Stimulated activated CD4-positive, alpha-beta T cell treated with anti-CD3 and anti-CD28 coated beads, Interleukin-4, amount 100 ng/mL, for 24 hours (primary cell): ENCODE results near the gene PLAGL2.
"Not testable (repeated sequence)": the region's sequence is repeated elsewhere in the genome, so short reads cannot be mapped to it uniquely, and the experiment has no call there.

Source experiments
- DNase-seq: peaks from one replicate; pipeline ENCODE4 v3.0.0-alpha.2; 2020

PLAGL2 gene

GRCh38 chr20:32207626-32208498 lies at the start of gene PLAGL2, which contains the start of gene POFUT1:
Gene PLAGL2, minus strand, starts transcription at chr20:32207743. Its CDS starts 5,565 bp downstream, at chr20:32202178.
Gene POFUT1, plus strand, starts transcription at chr20:32207880. Its CDS starts 62 bp downstream, at chr20:32207942.
- DNase-seq: peak; percentile 90

- DNase-seq: peak; percentile 89
Measured at GRCh38 chr20:32252189-32252588, 44.6 kb upstream of the PLAGL2 start.

GRCh38 chr20:32251470-32251869 lies 43.9 kb upstream of the PLAGL2 start:
- DNase-seq: no peak

GRCh38 chr20:32249030-32249738 lies 41.6 kb upstream of the PLAGL2 start:
- DNase-seq: peak; percentile 56

GRCh38 chr20:32248043-32248442 lies 40.5 kb upstream of the PLAGL2 start:
- DNase-seq: peak; percentile 16

- not testable (repeated sequence) for DNase-seq
Measured at GRCh38 chr20:32246208-32246607, 38.7 kb upstream of the PLAGL2 start.

GRCh38 chr20:32244959-32245358 lies 37.4 kb upstream of the PLAGL2 start:
- no peak for DNase-seq

GRCh38 chr20:32244150-32244823 lies 36.7 kb upstream of the PLAGL2 start:
- no peak for DNase-seq

GRCh38 chr20:32241807-32242206 lies 34.3 kb upstream of the PLAGL2 start:
- no peak for DNase-seq

- no peak for DNase-seq
Measured at GRCh38 chr20:32240205-32240604, 32.7 kb upstream of the PLAGL2 start.

GRCh38 chr20:32238483-32239425 lies 31.2 kb upstream of the PLAGL2 start:
- DNase-seq: no peak

- no peak for DNase-seq
Measured at GRCh38 chr20:32237419-32237818, 29.9 kb upstream of the PLAGL2 start.

GRCh38 chr20:32236819-32237218 lies 29.3 kb upstream of the PLAGL2 start:
- DNase-seq: no peak

GRCh38 chr20:32236048-32236533 lies 28.5 kb upstream of the PLAGL2 start:
- DNase-seq: no peak

GRCh38 chr20:32235331-32236047 lies 27.9 kb upstream of the PLAGL2 start:
- DNase-seq: no peak

GRCh38 chr20:32234135-32234808 lies 26.7 kb upstream of the PLAGL2 start:
- no peak for DNase-seq

- no peak for DNase-seq
Measured at GRCh38 chr20:32233286-32233685, 25.7 kb upstream of the PLAGL2 start.

- DNase-seq: peak; percentile 51
Measured at GRCh38 chr20:32232326-32232886, 24.9 kb upstream of the PLAGL2 start.

GRCh38 chr20:32231847-32232246 lies 24.3 kb upstream of the PLAGL2 start:
- DNase-seq: peak; percentile 56

- no peak for DNase-seq
Measured at GRCh38 chr20:32231245-32231644, 23.7 kb upstream of the PLAGL2 start.
